Thyroid gland (tissue), 4 donors: ENCODE measurements around the gene GSG1L2. TPM values are rescaled to one million over a fixed set of nuclear protein-coding genes. Genes with fewer than 3 reads are reported as not detected.
A peak's percentile ranks its signal among the peaks of the same experiment; 100 is the strongest.

Experiments used
- DNase-seq, 2 donors: peaks; one replicate each; pipeline ENCODE4 v3.0.0-alpha.2; 2019
- H3K27ac ChIP-seq, 3 donors: fragments of 200-600 bp; sonication (generic); 1 replicate in 2 of 3; 2 replicates in 1 of 3; pipeline ENCODE4 v1.5.1; 2016 to 2019; ENCODE audit warnings: mild to moderate bottlenecking in 1 of 3, moderate library complexity in 1 of 3
- H3K27me3 ChIP-seq: fragments of 200-600 bp; sonication (generic); one replicate; pipeline ENCODE4 v1.5.1; 2019
- H3K36me3 ChIP-seq, 2 donors: fragments of 200-600 bp; sonication (generic); one replicate each; pipeline ENCODE4 v1.5.1; 2016 to 2019
- H3K4me1 ChIP-seq, 2 donors: fragments of 200-600 bp; sonication (generic); one replicate each; pipeline ENCODE4 v1.5.1; 2017 to 2019
- H3K4me3 ChIP-seq, 3 donors: fragments of 200-600 bp; sonication (generic); replicated peaks in 1 of 3; 1 replicate in 2 of 3; 2 replicates in 1 of 3; pipeline ENCODE4 v1.5.1; 2016; ENCODE audit warnings: mild to moderate bottlenecking in 1 of 3
- H3K9me3 ChIP-seq: fragments of 200-600 bp; sonication (generic); one replicate; pipeline ENCODE4 v1.5.1; 2017
- POLR2A ChIP-seq, 2 donors: fragments of 450-650 bp; IDR thresholded peaks; one replicate each; pipeline ENCODE4 v1.6.1; 2017; ENCODE audit warnings: antibody characterized with exemption in 2 of 2, mild to moderate bottlenecking in 2 of 2, moderate library complexity in 1 of 2
- WGBS, 2 donors: methylation state at CpG; one replicate each; pipeline ENCODE4 v1.1.5; 2017; 5-methylcytosine and 5-hydroxymethylcytosine counted together
- intact Hi-C: fragments of 100-400 bp; cut with DNase I; formaldehyde crosslinking; loops from one replicate; pipeline ENCODE4 v1.15.1; 2023
- total RNA-seq, 4 donors: library from RNA; depleted of rRNA; stranded (reverse); fragments of >200 nt; gene quantifications; one replicate each; pipeline ENCODE4 v1.2.3, GENCODE V29; 2016
- TF ChIP-seq, protein P1 (sequence below), 6 experiments: fragments of 200-600 bp in 3 of 6; fragments of 450-650 bp in 3 of 6; sonication (generic) in 3 of 6; IDR thresholded peaks; one replicate each; pipeline ENCODE4 v1.5.1; 2016 to 2019; ENCODE audit warnings: antibody characterized with exemption in 6 of 6, mild to moderate bottlenecking in 2 of 6, inconsistent platforms in 1 of 6, moderate library complexity in 1 of 6

The GSG1L2 gene
- total RNA-seq, 4 donors from 2014 or later, result not detected

DNA sequence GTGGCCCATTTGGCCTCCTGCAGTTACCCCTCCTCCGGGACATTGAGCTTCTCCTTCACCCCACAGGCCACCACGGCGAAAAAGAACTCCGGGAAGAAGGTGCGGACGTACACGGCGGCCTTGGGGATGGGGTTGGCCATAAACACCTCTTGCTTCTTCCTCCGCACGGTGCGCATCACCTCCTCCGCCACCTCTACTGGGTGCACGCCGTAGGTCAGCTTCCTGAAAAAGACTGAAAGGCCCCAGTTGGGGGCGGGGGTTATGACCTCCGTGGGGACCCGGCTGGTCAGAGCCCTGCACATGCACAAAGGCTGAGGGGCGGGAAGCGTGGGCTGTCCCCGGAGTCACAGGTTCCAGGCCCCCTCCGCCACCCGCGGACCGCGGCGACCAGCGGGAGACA lies 50.4 kb downstream of the GSG1L2 start:
- no peak for DNase-seq
- no peak overlapping the region for H3K4me3 ChIP-seq
- no peaks in the 10 kb centered on the region for H3K9me3 ChIP-seq
- H3K27me3 ChIP-seq, result no peaks in the 10 kb centered on the region
- intact Hi-C loops, result no loop called here
- no peaks in the 10 kb centered on the region for H3K36me3 ChIP-seq
- no peak for TF ChIP-seq POLR2A (IDR thresholded peaks at IDR 0.05)
- TF ChIP-seq, protein P1, sequence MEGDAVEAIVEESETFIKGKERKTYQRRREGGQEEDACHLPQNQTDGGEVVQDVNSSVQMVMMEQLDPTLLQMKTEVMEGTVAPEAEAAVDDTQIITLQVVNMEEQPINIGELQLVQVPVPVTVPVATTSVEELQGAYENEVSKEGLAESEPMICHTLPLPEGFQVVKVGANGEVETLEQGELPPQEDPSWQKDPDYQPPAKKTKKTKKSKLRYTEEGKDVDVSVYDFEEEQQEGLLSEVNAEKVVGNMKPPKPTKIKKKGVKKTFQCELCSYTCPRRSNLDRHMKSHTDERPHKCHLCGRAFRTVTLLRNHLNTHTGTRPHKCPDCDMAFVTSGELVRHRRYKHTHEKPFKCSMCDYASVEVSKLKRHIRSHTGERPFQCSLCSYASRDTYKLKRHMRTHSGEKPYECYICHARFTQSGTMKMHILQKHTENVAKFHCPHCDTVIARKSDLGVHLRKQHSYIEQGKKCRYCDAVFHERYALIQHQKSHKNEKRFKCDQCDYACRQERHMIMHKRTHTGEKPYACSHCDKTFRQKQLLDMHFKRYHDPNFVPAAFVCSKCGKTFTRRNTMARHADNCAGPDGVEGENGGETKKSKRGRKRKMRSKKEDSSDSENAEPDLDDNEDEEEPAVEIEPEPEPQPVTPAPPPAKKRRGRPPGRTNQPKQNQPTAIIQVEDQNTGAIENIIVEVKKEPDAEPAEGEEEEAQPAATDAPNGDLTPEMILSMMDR (IDR thresholded peaks at IDR 0.05), result no peak
- WGBS, 2 donors, result 93 to 94% methylated on average over 27 of the region's 27 CpGs
- H3K27ac ChIP-seq, result no peak overlapping the region
- no peaks in the 10 kb centered on the region for H3K4me1 ChIP-seq

DNA sequence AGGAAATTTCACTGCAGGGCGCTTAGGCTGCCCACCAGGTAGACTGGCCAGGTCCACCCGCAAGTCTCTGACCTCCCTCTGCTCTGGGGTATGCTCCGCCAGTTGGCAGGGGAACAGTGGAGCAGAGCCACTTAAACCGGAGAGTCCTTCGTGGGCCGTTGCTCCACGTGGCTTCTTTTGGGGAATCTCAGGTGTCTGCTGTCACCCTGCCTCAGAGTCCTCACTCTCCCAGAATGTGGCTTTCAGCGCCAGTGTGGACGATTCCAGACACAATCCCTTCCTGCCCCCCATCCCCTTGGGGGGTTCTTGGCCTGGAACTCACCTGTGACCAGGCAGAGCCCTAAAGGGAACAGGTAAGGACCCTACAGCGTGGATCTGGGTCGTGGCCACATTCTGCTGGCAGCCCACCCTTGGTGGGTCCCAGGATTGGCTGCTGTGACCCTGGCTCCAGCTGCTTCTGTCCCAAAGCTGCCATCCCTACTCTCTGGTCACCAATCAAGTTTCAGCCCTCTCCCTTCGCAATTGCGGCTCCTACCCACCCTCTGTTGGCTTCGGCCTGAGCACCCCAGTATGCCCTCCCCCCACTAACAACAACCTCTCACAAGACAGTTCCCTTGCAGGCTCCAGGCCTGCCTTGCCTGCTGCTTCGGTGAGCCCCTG lies 52.7 kb downstream of the GSG1L2 start:
- Histone ChIP-seq H3K4me1 (no peaks in the 10 kb centered on the region), H3K27ac (no peak overlapping the region), H3K36me3 (no peaks in the 10 kb centered on the region), H3K4me3 (no peak overlapping the region), H3K27me3 (no peaks in the 10 kb centered on the region), H3K9me3 (no peaks in the 10 kb centered on the region)
- 78 to 92% methylated on average over 7 to 15 of the region's 15 CpGs for WGBS, 2 donors
- intact Hi-C loops, result no loop called here
- TF ChIP-seq, protein P1 (IDR thresholded peaks at IDR 0.05), result no peak
- TF ChIP-seq POLR2A (IDR thresholded peaks at IDR 0.05), result no peak
- no peak for DNase-seq

- H3K4me3 ChIP-seq, result no peak overlapping the region
- DNase-seq, result no peak
- H3K27ac ChIP-seq, result no peak overlapping the region
- WGBS, 2 donors, result 51% methylated on average over 5 of the region's 5 CpGs
- H3K27me3 ChIP-seq, result no peaks in the 10 kb centered on the region
- no peaks in the 10 kb centered on the region for H3K4me1 ChIP-seq
- H3K9me3 ChIP-seq, result no peaks in the 10 kb centered on the region
- intact Hi-C loops, result no loop called here
- TF ChIP-seq POLR2A (IDR thresholded peaks at IDR 0.05), result no peak
- TF ChIP-seq, protein P1 (IDR thresholded peaks at IDR 0.05), result peak; percentile 18 to 51 (median 26)
- no peaks in the 10 kb centered on the region for H3K36me3 ChIP-seq
These were observed 53.4 kb downstream of the GSG1L2 start for GRCh38 chr17:9768381-9768934.

DNA sequence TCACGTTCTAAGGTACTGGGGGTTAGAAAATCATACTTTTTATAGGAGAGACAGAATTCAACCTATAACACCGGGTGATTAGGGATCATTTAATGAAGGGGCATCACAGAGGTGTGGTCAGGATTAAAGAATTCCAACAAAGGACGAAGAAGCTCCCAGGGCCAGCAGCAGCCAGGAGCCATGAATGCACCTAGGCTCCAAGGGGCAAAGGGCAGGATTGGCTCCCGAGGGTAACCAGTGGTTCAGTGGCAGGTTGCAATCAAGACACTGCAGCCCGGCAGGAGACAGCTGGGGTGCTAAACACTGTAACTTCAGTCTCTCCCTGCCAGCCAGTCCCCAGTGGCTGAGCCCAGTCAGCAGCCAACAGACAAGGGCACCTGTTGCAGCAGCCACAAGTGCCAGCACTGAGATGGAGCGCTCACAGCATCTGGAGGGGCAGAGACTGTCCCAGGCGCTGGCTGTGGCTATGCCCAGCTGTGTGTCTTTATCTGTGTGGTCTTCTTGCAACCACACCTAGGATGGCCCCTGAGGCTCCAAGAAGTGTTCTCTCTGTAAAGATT lies 54.4 kb downstream of the GSG1L2 start:
- Histone ChIP-seq H3K4me3 (no peak overlapping the region), H3K9me3 (no peaks in the 10 kb centered on the region), H3K4me1 (no peaks in the 10 kb centered on the region), H3K27me3 (no peaks in the 10 kb centered on the region), H3K36me3 (no peaks in the 10 kb centered on the region), H3K27ac (no peak overlapping the region)
- TF ChIP-seq, protein P1 (IDR thresholded peaks at IDR 0.05), result no peak
- no peak for TF ChIP-seq POLR2A (IDR thresholded peaks at IDR 0.05)
- intact Hi-C loops, result no loop called here
- 88 to 93% methylated on average over 5 to 7 of the region's 7 CpGs for WGBS, 2 donors
- no peak for DNase-seq

DNA sequence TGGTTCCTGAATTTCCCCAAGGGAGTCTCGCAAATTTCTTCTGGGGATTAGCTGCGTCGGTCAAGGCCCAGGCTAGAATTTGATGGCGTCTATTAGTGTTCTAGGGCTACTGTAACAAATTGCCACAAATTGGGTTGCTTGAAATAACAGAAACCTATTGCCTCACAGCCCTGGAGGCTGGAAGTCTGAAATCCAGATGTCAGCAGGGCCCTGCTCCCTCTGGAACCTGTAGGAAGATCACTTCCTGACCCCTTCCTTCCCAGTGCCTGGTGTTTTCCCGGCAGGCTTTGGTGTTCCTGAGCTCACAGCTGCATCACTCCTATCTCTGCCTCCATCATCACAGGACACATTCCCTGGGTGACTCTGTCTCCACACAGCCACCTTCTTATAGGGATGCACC lies 54.9 kb downstream of the GSG1L2 start:
- WGBS, 2 donors, result 66 to 68% methylated on average over 5 of the region's 5 CpGs
- no peaks in the 10 kb centered on the region for H3K4me1 ChIP-seq
- DNase-seq, result no peak
- no peaks in the 10 kb centered on the region for H3K27me3 ChIP-seq
- H3K36me3 ChIP-seq, result no peaks in the 10 kb centered on the region
- H3K27ac ChIP-seq, result no peak overlapping the region
- no peak overlapping the region for H3K4me3 ChIP-seq
- TF ChIP-seq, protein P1 (IDR thresholded peaks at IDR 0.05), result no peak
- no peak for TF ChIP-seq POLR2A (IDR thresholded peaks at IDR 0.05)
- no peaks in the 10 kb centered on the region for H3K9me3 ChIP-seq
- intact Hi-C loops, result no loop called here
